LNCAP (cell line): Measurements from ENCODE around the gene PRRG4.

Experiments used
- CTCF ChIP-seq: fragments of 450-650 bp; IDR thresholded peaks from 2 replicates; pipeline ENCODE4 v1.5.1; 2017; ENCODE audit warnings: mild to moderate bottlenecking

The PRRG4 gene

GRCh38 chr11:32794439-32794838, 35.3 kb upstream of the PRRG4 start, which contains the start of gene CCDC73:
TSS of gene CCDC73 (minus strand) at chr11:32794662. CDS start at chr11:32760243, 34,419 bp downstream.
- TF ChIP-seq CTCF: no peak

GRCh38 chr11:32796425-32796824, 33.3 kb upstream of the PRRG4 start:
- TF ChIP-seq CTCF: no peak

GRCh38 chr11:32809313-32809712, 20.4 kb upstream of the PRRG4 start:
- peak; percentile 81 for TF ChIP-seq CTCF

GRCh38 chr11:32817181-32817851, 12.4 kb upstream of the PRRG4 start:
- TF ChIP-seq CTCF: no peak

GRCh38 chr11:32817852-32818183, 11.9 kb upstream of the PRRG4 start:
- TF ChIP-seq CTCF: no peak

GRCh38 chr11:32819187-32819586, 10.5 kb upstream of the PRRG4 start:
- no peak for TF ChIP-seq CTCF

- no peak for TF ChIP-seq CTCF
Measured at GRCh38 chr11:32820497-32820896, 9.2 kb upstream of the PRRG4 start.

- no peak for TF ChIP-seq CTCF
Measured at GRCh38 chr11:32821517-32821916, 8.2 kb upstream of the PRRG4 start.
